H1 (cell line): ENCODE measurements around the gene SCARB1.

Experiments used
- BRCA1 ChIP-seq: IDR thresholded peaks from 2 replicates; pipeline ENCODE4 v1.6.1; 2012; ENCODE audit warnings: low read depth, low read length, improper control_type of control experiment
- CBX5 ChIP-seq: fragments of 300-800, 300-1000 bp; sonication (generic); IDR thresholded peaks from 2 replicates; pipeline ENCODE4 v1.7.1; 2016; ENCODE audit warnings: antibody characterized with exemption, low read length, low read depth
- EGR1 ChIP-seq: IDR thresholded peaks from 2 replicates; pipeline ENCODE4 v1.6.1; 2011; ENCODE audit warnings: low read depth, low read length, borderline replicate concordance
- EP300 ChIP-seq, 2 experiments: IDR thresholded peaks; 1 replicate in 1 of 2; 2 replicates in 1 of 2; pipeline ENCODE4 v1.6.1; 2011 to 2012; ENCODE audit warnings: low read depth in 2 of 2, low read length in 2 of 2, mild to moderate bottlenecking in 2 of 2, borderline replicate concordance in 1 of 2, inconsistent platforms in 1 of 2, moderate library complexity in 1 of 2
- EZH2 ChIP-seq: fragments of 200-600 bp; sonication (generic); IDR thresholded peaks from 2 replicates; pipeline ENCODE4 v1.7.1; 2012; ENCODE audit warnings: low read depth, mild to moderate bottlenecking, moderate library complexity, low read length, inconsistent platforms; ENCODE audit not compliant: severe bottlenecking
- JUND ChIP-seq: IDR thresholded peaks from 2 replicates; pipeline ENCODE4 v1.6.1; 2011; ENCODE audit warnings: mild to moderate bottlenecking, improper control_type of control experiment, low read length
- POLR2A ChIP-seq, 2 experiments: IDR thresholded peaks; 1 replicate in 1 of 2; 2 replicates in 1 of 2; pipeline ENCODE4 v1.6.1; 2011; ENCODE audit warnings: low read depth in 2 of 2, low read length in 2 of 2, mild to moderate bottlenecking in 2 of 2; ENCODE audit errors: control extremely low read depth in 1 of 2
- POLR2AphosphoS5 ChIP-seq: IDR thresholded peaks from 2 replicates; pipeline ENCODE4 v1.6.1; 2011; ENCODE audit warnings: low read depth, low read length
- SAP30 ChIP-seq: fragments of 300-600 bp; sonication (generic); IDR thresholded peaks from 2 replicates; pipeline ENCODE4 v1.7.1; 2012; ENCODE audit warnings: low read length, moderate library complexity, mild to moderate bottlenecking, inconsistent platforms; ENCODE audit not compliant: insufficient read depth, insufficient replicate concordance
- SIN3A ChIP-seq, 2 experiments: IDR thresholded peaks in 1 of 2; conservative IDR thresholded peaks in 1 of 2; 2 replicates each; pipeline ENCODE4 v1.6.1; 2011 to 2012; ENCODE audit warnings: low read length in 2 of 2, improper control_type of control experiment in 1 of 2, low read depth in 1 of 2, mild to moderate bottlenecking in 1 of 2
- TBP ChIP-seq: IDR thresholded peaks from 2 replicates; pipeline ENCODE4 v1.6.1; 2011; ENCODE audit warnings: low read depth, low read length, improper control_type of control experiment
- TF ChIP-seq, protein P1 (sequence below), 3 experiments: IDR thresholded peaks; 1 replicate in 2 of 3; 2 replicates in 1 of 3; pipeline versions ENCODE4 v1.5.1 to v1.6.1; 2011; ENCODE audit warnings: low read length in 3 of 3, mild to moderate bottlenecking in 3 of 3, inconsistent platforms in 2 of 3, low read depth in 1 of 3, moderate library complexity in 1 of 3; ENCODE audit not compliant: insufficient read depth in 1 of 3; ENCODE audit errors: control extremely low read depth in 1 of 3

DNA sequence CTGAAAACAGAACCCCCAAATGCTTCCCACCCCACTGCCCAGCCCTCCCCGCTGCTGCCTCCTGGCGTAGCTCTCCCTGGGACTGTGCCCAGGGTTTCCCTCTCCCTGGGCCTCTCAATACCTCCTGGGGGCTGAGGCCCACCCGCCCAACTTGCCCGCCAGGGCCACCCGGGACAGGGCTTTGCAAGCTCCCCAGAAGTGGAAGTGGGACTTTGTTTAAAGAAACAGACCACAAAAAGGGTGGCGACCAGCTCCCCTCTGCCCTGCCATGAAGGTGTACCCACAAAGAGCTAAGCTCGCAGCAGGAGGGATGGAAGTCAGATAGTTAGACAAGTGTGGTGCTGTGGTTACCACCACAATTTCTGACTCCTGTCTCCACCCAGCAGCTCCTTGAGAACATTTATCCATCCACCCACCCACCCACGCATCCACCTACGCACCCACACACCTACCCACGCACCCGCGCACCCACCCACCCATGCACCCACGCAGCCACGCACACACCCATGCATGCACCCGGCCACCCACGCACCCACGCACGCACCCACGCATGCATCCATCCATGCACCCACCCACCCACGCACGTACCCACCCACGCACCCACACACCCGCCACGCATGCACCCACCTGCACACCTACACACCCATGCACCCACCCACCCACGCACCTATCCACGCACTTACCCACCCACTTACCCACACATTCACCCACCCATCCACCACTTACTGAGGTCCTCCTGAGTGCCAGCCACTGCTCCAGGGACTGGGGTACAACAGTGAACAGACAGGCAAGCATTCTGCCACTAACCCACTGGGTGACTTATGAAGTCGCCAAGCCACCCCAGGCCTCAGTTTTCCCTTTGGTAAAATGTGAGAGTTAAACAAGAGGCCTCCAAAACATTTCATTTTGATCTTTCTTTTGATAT lies 127.3 kb downstream of the SCARB1 start:
- TF ChIP-seq, protein P1, sequence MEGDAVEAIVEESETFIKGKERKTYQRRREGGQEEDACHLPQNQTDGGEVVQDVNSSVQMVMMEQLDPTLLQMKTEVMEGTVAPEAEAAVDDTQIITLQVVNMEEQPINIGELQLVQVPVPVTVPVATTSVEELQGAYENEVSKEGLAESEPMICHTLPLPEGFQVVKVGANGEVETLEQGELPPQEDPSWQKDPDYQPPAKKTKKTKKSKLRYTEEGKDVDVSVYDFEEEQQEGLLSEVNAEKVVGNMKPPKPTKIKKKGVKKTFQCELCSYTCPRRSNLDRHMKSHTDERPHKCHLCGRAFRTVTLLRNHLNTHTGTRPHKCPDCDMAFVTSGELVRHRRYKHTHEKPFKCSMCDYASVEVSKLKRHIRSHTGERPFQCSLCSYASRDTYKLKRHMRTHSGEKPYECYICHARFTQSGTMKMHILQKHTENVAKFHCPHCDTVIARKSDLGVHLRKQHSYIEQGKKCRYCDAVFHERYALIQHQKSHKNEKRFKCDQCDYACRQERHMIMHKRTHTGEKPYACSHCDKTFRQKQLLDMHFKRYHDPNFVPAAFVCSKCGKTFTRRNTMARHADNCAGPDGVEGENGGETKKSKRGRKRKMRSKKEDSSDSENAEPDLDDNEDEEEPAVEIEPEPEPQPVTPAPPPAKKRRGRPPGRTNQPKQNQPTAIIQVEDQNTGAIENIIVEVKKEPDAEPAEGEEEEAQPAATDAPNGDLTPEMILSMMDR (IDR thresholded peaks at IDR 0.05; ENCODE audit: control extremely low read depth in 1 of 3, insufficient read depth in 1 of 3, low read depth in 1 of 3, low read length in 3 of 3) = no peak
- TF ChIP-seq BRCA1 = no peak
- TF ChIP-seq EZH2 = no peak
- TF ChIP-seq JUND = no peak
- no peak for TF ChIP-seq POLR2AphosphoS5
- no peak for TF ChIP-seq SIN3A (conservative IDR thresholded peaks at IDR 0.05 in 1 of 2, IDR thresholded peaks at IDR 0.05 in 1 of 2; ENCODE audit: low read depth in 1 of 2, low read length in 2 of 2)
- TF ChIP-seq EP300 (IDR thresholded peaks at IDR 0.05; ENCODE audit: borderline replicate concordance in 1 of 2, low read depth in 2 of 2, low read length in 2 of 2) = no peak
- TF ChIP-seq POLR2A (IDR thresholded peaks at IDR 0.05; ENCODE audit: control extremely low read depth in 1 of 2, low read depth in 2 of 2, low read length in 2 of 2) = no peak
- no peak for TF ChIP-seq SAP30
- no peak for TF ChIP-seq EGR1
- no peak for TF ChIP-seq TBP
- no peak for TF ChIP-seq CBX5
